ENCODE results near the gene SPTBN4.
"Not testable (repeated sequence)": the region's sequence is repeated elsewhere in the genome, so short reads cannot be mapped to it uniquely, and the experiment has no call there.

Gene SPTBN4

GRCh38 chr19:40621283-40621682 is 154.5 kb downstream of the SPTBN4 start:
- no peak for DNase-seq (ENCODE audit: low read depth)

- DNase-seq (ENCODE audit: low read depth), result no peak
Observed at GRCh38 chr19:40621966-40622772, 155.4 kb downstream of the SPTBN4 start.

GRCh38 chr19:40622773-40623075 is 155.9 kb downstream of the SPTBN4 start:
- DNase-seq (ENCODE audit: low read depth), result no peak

- no peak for DNase-seq (ENCODE audit: low read depth)
Observed at GRCh38 chr19:40623403-40624251, 156.8 kb downstream of the SPTBN4 start.

- DNase-seq (ENCODE audit: low read depth), result not testable (repeated sequence)
Observed at GRCh38 chr19:40624369-40625153, 157.8 kb downstream of the SPTBN4 start.

GRCh38 chr19:40625406-40626120 is 158.8 kb downstream of the SPTBN4 start:
- DNase-seq (ENCODE audit: low read depth), result no peak
